NT2/D1 (cell line): Measurements from ENCODE around the gene DACH1.

Experiments used
- DNase-seq: peaks from one replicate; pipeline ENCODE4 v3.0.0-alpha.2; 2011; ENCODE audit warnings: low read depth, low spot score
- H3K27me3 ChIP-seq: 2 replicates; pipeline ENCODE4 v1.6.0; 2011; ENCODE audit warnings: mild to moderate bottlenecking; ENCODE audit not compliant: insufficient read length, insufficient read depth
- H3K36me3 ChIP-seq: 2 replicates; pipeline ENCODE4 v1.6.1; 2011; ENCODE audit warnings: mild to moderate bottlenecking, low read length, mixed read lengths; ENCODE audit not compliant: insufficient read depth, insufficient read length
- H3K4me1 ChIP-seq: 2 replicates; pipeline ENCODE4 v1.5.1; 2011; ENCODE audit not compliant: insufficient read depth, insufficient read length
- H3K4me3 ChIP-seq: 2 replicates; pipeline ENCODE4 v1.5.1; 2011; ENCODE audit warnings: low read depth; ENCODE audit not compliant: insufficient read length
- H3K9ac ChIP-seq: 2 replicates; pipeline ENCODE4 v1.6.0; 2011; ENCODE audit warnings: low read depth; ENCODE audit not compliant: insufficient read length
- H3K9me3 ChIP-seq: 2 replicates; pipeline ENCODE4 v1.5.1; 2011; ENCODE audit warnings: mild to moderate bottlenecking, low read length; ENCODE audit not compliant: insufficient read depth
- SUZ12 ChIP-seq: IDR thresholded peaks from 2 replicates; pipeline ENCODE4 v1.6.1; 2011; ENCODE audit not compliant: insufficient read length, insufficient read depth; ENCODE audit errors: extremely low read depth
- YY1 ChIP-seq: IDR thresholded peaks from 2 replicates; pipeline ENCODE4 v1.6.1; 2011; ENCODE audit not compliant: insufficient read length, insufficient read depth
- ZNF274 ChIP-seq: IDR thresholded peaks from 2 replicates; pipeline ENCODE4 v1.6.1; 2011; ENCODE audit warnings: mild to moderate bottlenecking, low read depth, low read length

The DACH1 gene

GRCh38 chr13:71499944-71500514, 367.0 kb downstream of the DACH1 start:
- no peak overlapping the region for H3K9ac ChIP-seq

DNA sequence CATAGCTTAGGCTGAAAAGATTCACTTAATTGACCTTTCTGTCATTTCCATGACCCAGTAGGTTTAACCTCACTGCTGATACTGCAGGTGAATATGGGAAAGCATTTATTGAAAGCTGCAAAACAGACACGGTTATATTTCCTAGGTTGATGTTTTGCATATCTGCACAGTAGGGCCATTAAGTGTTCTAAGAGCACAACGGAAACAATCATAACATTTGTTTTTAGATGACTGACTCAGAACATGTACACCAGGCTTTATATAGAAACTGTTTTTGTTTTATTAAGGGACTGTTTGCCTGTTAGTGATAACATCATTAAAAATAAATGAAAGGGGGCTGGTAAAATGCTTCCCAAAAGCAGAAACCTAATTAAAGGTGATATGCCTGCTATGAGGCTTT, 367.8 kb downstream of the DACH1 start:
- H3K4me3 ChIP-seq = no peak overlapping the region
- DNase-seq = no peak
- H3K27me3 ChIP-seq = no peaks in the 10 kb centered on the region
- H3K36me3 ChIP-seq = no peaks in the 10 kb centered on the region
- no peaks in the 10 kb centered on the region for H3K4me1 ChIP-seq
- H3K9ac ChIP-seq = no peak overlapping the region
- no peaks in the 10 kb centered on the region for H3K9me3 ChIP-seq
- TF ChIP-seq ZNF274 = no peak
- TF ChIP-seq SUZ12 = no peak
- TF ChIP-seq YY1 = no peak

More at GRCh38 chr13:71499944-71500514, 367.0 kb downstream of the DACH1 start:
- DNase-seq = no peak
- no peaks in the 10 kb centered on the region for H3K27me3 ChIP-seq
- no peak overlapping the region for H3K4me3 ChIP-seq
- no peak for TF ChIP-seq YY1
- TF ChIP-seq SUZ12 = no peak
- no peak for TF ChIP-seq ZNF274
- no peaks in the 10 kb centered on the region for H3K9me3 ChIP-seq
- no peaks in the 10 kb centered on the region for H3K4me1 ChIP-seq
- H3K36me3 ChIP-seq = no peaks in the 10 kb centered on the region

DNA sequence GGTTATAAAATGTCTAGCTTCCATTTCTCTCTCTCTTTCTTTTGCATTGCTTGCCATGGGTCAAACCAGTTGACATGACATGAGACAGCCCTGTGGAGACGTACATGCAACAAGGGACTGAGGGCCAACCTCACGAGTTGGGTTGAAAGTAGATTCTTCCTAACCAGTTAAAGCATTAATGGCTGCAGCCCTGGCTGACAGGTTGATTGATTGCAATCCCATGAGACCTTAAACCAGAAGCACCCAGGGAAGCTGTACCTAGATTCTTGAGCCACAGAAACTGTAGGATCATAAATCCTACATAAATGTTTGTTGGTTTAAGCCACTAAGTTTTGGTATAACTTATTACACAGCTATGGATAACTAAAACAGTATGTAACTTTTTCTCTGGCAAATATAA, 373.8 kb downstream of the DACH1 start:
- Histone ChIP-seq H3K4me1 (no peaks in the 10 kb centered on the region), H3K4me3 (no peak overlapping the region), H3K9me3 (no peaks in the 10 kb centered on the region)

DNA sequence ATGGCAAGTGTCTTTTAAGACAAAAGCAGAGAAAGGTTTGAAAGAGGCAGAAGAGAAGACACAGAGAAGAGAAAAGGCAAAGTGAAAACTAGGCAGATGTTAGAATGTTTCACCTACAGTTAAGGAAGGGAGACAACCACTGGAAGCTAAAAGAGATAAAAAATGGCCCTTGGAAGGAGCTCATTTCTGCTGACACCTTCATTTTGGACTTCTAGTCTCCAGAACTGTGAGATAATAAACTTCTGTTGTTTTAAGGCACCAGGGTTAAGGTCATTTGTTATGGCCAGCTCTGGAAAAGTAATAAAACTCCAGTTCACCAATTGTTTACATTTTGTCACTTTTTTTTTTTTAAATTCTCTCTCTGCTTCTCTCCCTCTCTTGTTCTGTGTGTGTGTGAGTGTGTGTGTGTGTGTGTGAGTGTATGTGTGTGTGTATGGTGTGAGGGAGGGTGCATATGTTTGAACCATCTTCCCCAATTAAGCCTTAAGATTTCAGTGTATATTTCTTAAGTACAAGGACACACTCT, 374.6 kb downstream of the DACH1 start:
- Histone ChIP-seq H3K9ac (no peak overlapping the region), H3K4me3 (no peak overlapping the region), H3K4me1 (no peaks in the 10 kb centered on the region), H3K9me3 (no peaks in the 10 kb centered on the region), H3K27me3 (no peaks in the 10 kb centered on the region), H3K36me3 (no peaks in the 10 kb centered on the region)
- TF ChIP-seq ZNF274 (no peak), SUZ12 (no peak), YY1 (no peak)
- no peak for DNase-seq

More for the DNA sequence above, 373.8 kb downstream of the DACH1 start:
- TF ChIP-seq SUZ12 = no peak
- no peak for TF ChIP-seq YY1
- TF ChIP-seq ZNF274 = no peak
- no peak for DNase-seq
- Histone ChIP-seq H3K9ac (no peak overlapping the region), H3K27me3 (no peaks in the 10 kb centered on the region), H3K36me3 (no peaks in the 10 kb centered on the region)

DNA sequence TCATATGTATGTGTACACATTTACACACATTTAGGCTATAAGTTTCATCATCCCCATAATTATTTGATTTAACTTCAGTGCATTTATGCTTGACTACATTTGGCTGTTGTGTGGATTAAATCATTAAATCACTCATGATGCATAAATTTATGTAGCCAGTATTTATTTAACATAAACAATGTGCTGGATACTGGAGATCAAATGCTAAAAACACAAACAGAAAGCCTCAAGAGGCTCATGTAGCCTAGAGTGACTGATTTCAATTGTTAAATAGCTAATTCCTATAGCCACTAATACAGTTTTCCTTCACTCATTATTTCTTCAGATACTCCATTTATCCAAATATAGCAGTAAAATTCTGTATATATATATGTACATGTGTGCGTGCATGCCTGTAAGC, 376.0 kb downstream of the DACH1 start:
- Histone ChIP-seq H3K9ac (no peak overlapping the region), H3K36me3 (no peaks in the 10 kb centered on the region), H3K4me3 (no peak overlapping the region), H3K4me1 (no peaks in the 10 kb centered on the region), H3K27me3 (no peaks in the 10 kb centered on the region), H3K9me3 (no peaks in the 10 kb centered on the region)
- TF ChIP-seq SUZ12 (no peak), YY1 (no peak), ZNF274 (no peak)
- DNase-seq = no peak

DNA sequence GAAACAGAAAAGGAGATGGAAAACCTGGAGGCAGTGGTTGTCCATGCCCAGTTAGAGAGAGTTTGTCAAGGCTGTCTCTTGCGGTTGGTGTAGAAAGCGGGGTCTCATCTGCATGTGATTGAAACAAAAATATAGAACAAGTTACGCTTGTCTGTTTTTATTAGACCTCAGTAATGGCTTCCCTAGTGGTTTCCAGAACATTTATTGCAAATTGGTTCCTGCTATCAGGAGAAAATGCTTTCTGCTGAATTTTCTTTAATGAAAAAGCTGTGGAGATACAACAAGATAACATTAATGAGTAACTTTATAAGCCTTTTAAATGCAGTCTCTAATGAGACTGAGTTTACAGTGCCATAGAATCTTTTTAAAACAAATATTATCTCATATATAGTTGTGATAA, 378.0 kb downstream of the DACH1 start:
- Histone ChIP-seq H3K36me3 (no peaks in the 10 kb centered on the region), H3K4me3 (no peak overlapping the region), H3K9ac (no peak overlapping the region), H3K9me3 (no peaks in the 10 kb centered on the region), H3K27me3 (no peaks in the 10 kb centered on the region), H3K4me1 (no peaks in the 10 kb centered on the region)
- DNase-seq = no peak
- TF ChIP-seq SUZ12 = no peak

DNA sequence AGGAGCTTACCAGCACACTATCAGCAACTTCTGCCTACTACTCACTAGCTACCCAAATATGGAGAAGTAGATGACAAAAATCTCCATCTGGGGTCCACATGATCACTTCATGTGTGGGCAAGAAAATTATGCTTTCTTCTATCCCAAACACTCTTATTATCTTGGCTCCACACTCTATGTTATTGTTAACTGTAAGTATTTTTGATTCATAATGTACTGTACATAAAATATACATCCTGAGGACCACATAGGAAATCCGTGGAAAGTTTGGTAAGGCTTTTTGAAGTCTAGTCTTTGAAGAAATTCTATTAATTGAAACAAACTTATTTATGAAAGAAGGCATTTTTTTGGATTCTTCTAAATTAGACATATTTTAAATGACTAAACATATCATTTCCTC, 378.8 kb downstream of the DACH1 start:
- Histone ChIP-seq H3K9me3 (no peaks in the 10 kb centered on the region), H3K4me1 (no peaks in the 10 kb centered on the region), H3K27me3 (no peaks in the 10 kb centered on the region), H3K9ac (no peak overlapping the region), H3K4me3 (no peak overlapping the region), H3K36me3 (no peaks in the 10 kb centered on the region)
- DNase-seq = no peak
- TF ChIP-seq YY1 (no peak), SUZ12 (no peak), ZNF274 (no peak)

DNA sequence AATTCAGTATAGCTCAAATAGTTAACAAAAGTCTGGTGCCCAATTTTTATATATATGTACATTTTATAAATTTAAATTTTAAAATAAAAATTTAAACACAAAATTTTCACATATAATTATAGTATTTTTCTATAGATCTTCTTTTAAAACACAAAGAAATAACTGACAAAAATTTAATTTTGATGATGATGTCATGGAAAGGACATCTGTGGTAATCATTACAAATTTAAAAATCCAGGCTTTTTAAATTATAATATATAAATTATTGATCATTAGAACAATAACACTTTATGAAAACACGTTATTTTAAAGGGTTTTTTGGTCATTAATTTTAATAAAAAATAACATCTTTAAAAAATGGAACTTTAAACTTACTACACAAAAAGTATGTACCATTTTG, 381.1 kb downstream of the DACH1 start:
- no peak for DNase-seq
- Histone ChIP-seq H3K9me3 (no peaks in the 10 kb centered on the region), H3K27me3 (no peaks in the 10 kb centered on the region), H3K4me3 (no peak overlapping the region), H3K4me1 (no peaks in the 10 kb centered on the region), H3K9ac (no peak overlapping the region), H3K36me3 (no peaks in the 10 kb centered on the region)
- TF ChIP-seq YY1 = no peak
- TF ChIP-seq SUZ12 = no peak
- TF ChIP-seq ZNF274 = no peak
